GM12872 (cell line): ENCODE measurements around the gene MGAT4A.
A peak's percentile ranks its signal among the peaks of the same experiment; 100 is the strongest.

Experiments
- TF ChIP-seq, protein P1 (sequence below): IDR thresholded peaks from 3 replicates; pipeline ENCODE4 v1.5.1; 2011; ENCODE audit warnings: low read depth, mild to moderate bottlenecking, low read length, moderate library complexity; ENCODE audit not compliant: insufficient read depth

Gene MGAT4A

GRCh38 chr2:98734162-98734561 lies 3.2 kb upstream of the MGAT4A start:
- TF ChIP-seq, protein P1, sequence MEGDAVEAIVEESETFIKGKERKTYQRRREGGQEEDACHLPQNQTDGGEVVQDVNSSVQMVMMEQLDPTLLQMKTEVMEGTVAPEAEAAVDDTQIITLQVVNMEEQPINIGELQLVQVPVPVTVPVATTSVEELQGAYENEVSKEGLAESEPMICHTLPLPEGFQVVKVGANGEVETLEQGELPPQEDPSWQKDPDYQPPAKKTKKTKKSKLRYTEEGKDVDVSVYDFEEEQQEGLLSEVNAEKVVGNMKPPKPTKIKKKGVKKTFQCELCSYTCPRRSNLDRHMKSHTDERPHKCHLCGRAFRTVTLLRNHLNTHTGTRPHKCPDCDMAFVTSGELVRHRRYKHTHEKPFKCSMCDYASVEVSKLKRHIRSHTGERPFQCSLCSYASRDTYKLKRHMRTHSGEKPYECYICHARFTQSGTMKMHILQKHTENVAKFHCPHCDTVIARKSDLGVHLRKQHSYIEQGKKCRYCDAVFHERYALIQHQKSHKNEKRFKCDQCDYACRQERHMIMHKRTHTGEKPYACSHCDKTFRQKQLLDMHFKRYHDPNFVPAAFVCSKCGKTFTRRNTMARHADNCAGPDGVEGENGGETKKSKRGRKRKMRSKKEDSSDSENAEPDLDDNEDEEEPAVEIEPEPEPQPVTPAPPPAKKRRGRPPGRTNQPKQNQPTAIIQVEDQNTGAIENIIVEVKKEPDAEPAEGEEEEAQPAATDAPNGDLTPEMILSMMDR, result no peak

GRCh38 chr2:98732430-98733051 lies 1.6 kb upstream of the MGAT4A start:
- TF ChIP-seq, protein P1, result no peak

GRCh38 chr2:98731894-98732349 lies 990 bp upstream of the MGAT4A start:
- TF ChIP-seq, protein P1, result no peak

- TF ChIP-seq, protein P1, result peak; percentile 25; the same call in 1 of the 3 replicates
These were observed 258 bp downstream of the MGAT4A start for GRCh38 chr2:98730707-98731040.

GRCh38 chr2:98730053-98730706 lies 752 bp downstream of the MGAT4A start:
- TF ChIP-seq, protein P1, result no peak

DNA sequence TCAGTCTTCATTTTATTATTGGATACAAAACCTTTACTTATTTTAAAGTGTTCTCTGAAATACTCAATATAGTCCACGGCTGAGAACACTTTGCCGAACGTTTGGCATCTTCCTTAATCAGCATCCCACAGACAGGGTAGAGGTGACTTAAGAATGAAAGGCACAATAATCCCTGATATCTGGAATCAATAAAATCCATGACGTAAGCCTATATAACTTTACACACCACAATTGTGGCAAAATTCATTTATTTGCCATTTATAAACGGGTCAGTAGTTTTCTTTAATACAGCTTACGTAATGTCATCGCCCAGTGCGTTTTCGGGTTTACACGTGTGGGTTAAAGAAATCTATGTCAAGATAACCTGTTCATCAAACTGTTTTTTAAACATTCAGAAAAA lies 1.3 kb downstream of the MGAT4A start:
- TF ChIP-seq, protein P1, result no peak

- TF ChIP-seq, protein P1, result no peak
These were observed 3.4 kb downstream of the MGAT4A start for GRCh38 chr2:98727369-98728087.
